Measurements from ENCODE around the gene FOSL2.

GRCh38 chr2:28350791-28351285, 41.8 kb upstream of the FOSL2 start:
- TF ChIP-seq FOS (IDR thresholded peaks at IDR 0.05; ENCODE audit: borderline replicate concordance, extremely low read depth, insufficient read length) (no peak), HDAC2 (IDR thresholded peaks at IDR 0.05) (no peak), CREB1 (IDR thresholded peaks at IDR 0.05; ENCODE audit: low read depth) (no peak)

Measured in GM12878 (cell line).